BE2C (cell line): ENCODE data around the gene ARHGEF12.

Experiments used
- DNase-seq: peaks from one replicate; pipeline ENCODE4 v3.0.0-alpha.2; 2020
- H3K27me3 ChIP-seq: fragments of 250-450 bp; sonication (Bioruptor Pico); 2 replicates; pipeline ENCODE4 v1.5.1; 2020; ENCODE audit warnings: mild to moderate bottlenecking
- H3K36me3 ChIP-seq: fragments of 250-450 bp; sonication (Bioruptor Pico); 2 replicates; pipeline ENCODE4 v1.5.1; 2020; ENCODE audit warnings: mild to moderate bottlenecking
- H3K4me1 ChIP-seq: fragments of 250-450 bp; sonication (Bioruptor Pico); 2 replicates; pipeline ENCODE4 v1.5.1; 2020
- H3K4me3 ChIP-seq: 2 replicates; pipeline ENCODE4 v1.5.1; 2011; ENCODE audit warnings: low read depth, low read length
- H3K9me3 ChIP-seq: fragments of 250-450 bp; sonication (Bioruptor Pico); 2 replicates; pipeline ENCODE4 v1.5.1; 2020
- TF ChIP-seq, protein P1 (sequence below): IDR thresholded peaks from 2 replicates; pipeline ENCODE4 v1.5.1; 2012; ENCODE audit warnings: mild to moderate bottlenecking, low read depth, low read length

ARHGEF12 gene

GRCh38 chr11:120527111-120527761 is 191.0 kb downstream of the ARHGEF12 start:
- Histone ChIP-seq H3K4me1 (peaks cover 7% of the 10 kb centered on the region), H3K4me3 (no peak overlapping the region), H3K36me3 (no peaks in the 10 kb centered on the region), H3K9me3 (no peaks in the 10 kb centered on the region), H3K27me3 (no peaks in the 10 kb centered on the region)
- DNase-seq = peak; percentile 87
- TF ChIP-seq, protein P1, sequence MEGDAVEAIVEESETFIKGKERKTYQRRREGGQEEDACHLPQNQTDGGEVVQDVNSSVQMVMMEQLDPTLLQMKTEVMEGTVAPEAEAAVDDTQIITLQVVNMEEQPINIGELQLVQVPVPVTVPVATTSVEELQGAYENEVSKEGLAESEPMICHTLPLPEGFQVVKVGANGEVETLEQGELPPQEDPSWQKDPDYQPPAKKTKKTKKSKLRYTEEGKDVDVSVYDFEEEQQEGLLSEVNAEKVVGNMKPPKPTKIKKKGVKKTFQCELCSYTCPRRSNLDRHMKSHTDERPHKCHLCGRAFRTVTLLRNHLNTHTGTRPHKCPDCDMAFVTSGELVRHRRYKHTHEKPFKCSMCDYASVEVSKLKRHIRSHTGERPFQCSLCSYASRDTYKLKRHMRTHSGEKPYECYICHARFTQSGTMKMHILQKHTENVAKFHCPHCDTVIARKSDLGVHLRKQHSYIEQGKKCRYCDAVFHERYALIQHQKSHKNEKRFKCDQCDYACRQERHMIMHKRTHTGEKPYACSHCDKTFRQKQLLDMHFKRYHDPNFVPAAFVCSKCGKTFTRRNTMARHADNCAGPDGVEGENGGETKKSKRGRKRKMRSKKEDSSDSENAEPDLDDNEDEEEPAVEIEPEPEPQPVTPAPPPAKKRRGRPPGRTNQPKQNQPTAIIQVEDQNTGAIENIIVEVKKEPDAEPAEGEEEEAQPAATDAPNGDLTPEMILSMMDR = peak; percentile 59

GRCh38 chr11:120528749-120529148 is 192.5 kb downstream of the ARHGEF12 start:
- no peak for DNase-seq
- no peaks in the 10 kb centered on the region for H3K27me3 ChIP-seq
- H3K9me3 ChIP-seq = no peaks in the 10 kb centered on the region
- peaks cover 7% of the 10 kb centered on the region for H3K4me1 ChIP-seq
- no peaks in the 10 kb centered on the region for H3K36me3 ChIP-seq
- no peak overlapping the region for H3K4me3 ChIP-seq
- TF ChIP-seq, protein P1 = no peak

GRCh38 chr11:120529214-120529613 is 193.0 kb downstream of the ARHGEF12 start:
- no peaks in the 10 kb centered on the region for H3K36me3 ChIP-seq
- peaks cover 7% of the 10 kb centered on the region for H3K4me1 ChIP-seq
- H3K9me3 ChIP-seq = no peaks in the 10 kb centered on the region
- TF ChIP-seq, protein P1 = no peak
- H3K27me3 ChIP-seq = no peaks in the 10 kb centered on the region
- no peak for DNase-seq
- no peak overlapping the region for H3K4me3 ChIP-seq

GRCh38 chr11:120529911-120530310 is 193.7 kb downstream of the ARHGEF12 start:
- no peak for DNase-seq
- Histone ChIP-seq H3K36me3 (no peaks in the 10 kb centered on the region), H3K9me3 (no peaks in the 10 kb centered on the region), H3K27me3 (no peaks in the 10 kb centered on the region), H3K4me3 (no peak overlapping the region), H3K4me1 (peaks cover 7% of the 10 kb centered on the region)
- TF ChIP-seq, protein P1 = no peak

GRCh38 chr11:120532082-120532831 is 196.0 kb downstream of the ARHGEF12 start:
- Histone ChIP-seq H3K27me3 (no peaks in the 10 kb centered on the region), H3K9me3 (no peaks in the 10 kb centered on the region), H3K4me3 (no peak overlapping the region), H3K36me3 (no peaks in the 10 kb centered on the region), H3K4me1 (peaks cover 3% of the 10 kb centered on the region; the same call in 1 of the 2 replicates)
- TF ChIP-seq, protein P1 = no peak
- DNase-seq = no peak

GRCh38 chr11:120532832-120533196 is 196.6 kb downstream of the ARHGEF12 start:
- Histone ChIP-seq H3K4me3 (no peak overlapping the region), H3K27me3 (no peaks in the 10 kb centered on the region), H3K9me3 (no peaks in the 10 kb centered on the region), H3K4me1 (no peaks in the 10 kb centered on the region; the same call in 1 of the 2 replicates), H3K36me3 (no peaks in the 10 kb centered on the region)
- TF ChIP-seq, protein P1 = no peak
- DNase-seq = no peak
